Neuron (in vitro differentiated cells): Measurements from ENCODE around the gene ARHGAP24.
"Not testable (repeated sequence)": the region's sequence is repeated elsewhere in the genome, so short reads cannot be mapped to it uniquely, and the experiment has no call there.

ENCODE experiments used
- H2AFZ ChIP-seq: one replicate; pipeline ENCODE4 v1.6.1; 2013; ENCODE audit warnings: low read depth, mild to moderate bottlenecking, inconsistent platforms, low read length, moderate library complexity
- H3K27me3 ChIP-seq: one replicate; pipeline ENCODE4 v1.6.1; 2013; ENCODE audit warnings: low read length; ENCODE audit not compliant: insufficient read depth
- H3K36me3 ChIP-seq: one replicate; pipeline ENCODE4 v1.6.1; 2013; ENCODE audit warnings: low read length; ENCODE audit not compliant: insufficient read depth
- H3K4me1 ChIP-seq: one replicate; pipeline ENCODE4 v1.6.1; 2013; ENCODE audit warnings: low read length; ENCODE audit not compliant: insufficient read depth
- H3K4me3 ChIP-seq: 2 replicates; pipeline ENCODE4 v1.5.1; 2013; ENCODE audit warnings: mild to moderate bottlenecking, low read length, moderate library complexity
- H3K9me3 ChIP-seq: one replicate; pipeline ENCODE4 v1.6.1; 2013; ENCODE audit warnings: low read length

Gene ARHGAP24

GRCh38 chr4:85492336-85492735, 17.4 kb downstream of the ARHGAP24 start:
- Histone ChIP-seq H3K4me3 (no peak overlapping the region), H3K36me3 (no peaks in the 10 kb centered on the region), H2AFZ (no peak overlapping the region), H3K9me3 (no peaks in the 10 kb centered on the region), H3K4me1 (peaks cover 20% of the 10 kb centered on the region), H3K27me3 (no peaks in the 10 kb centered on the region)

- Histone ChIP-seq H3K36me3 (no peaks in the 10 kb centered on the region), H3K4me1 (peaks cover 3% of the 10 kb centered on the region), H3K9me3 (no peaks in the 10 kb centered on the region), H3K27me3 (no peaks in the 10 kb centered on the region), H2AFZ (no peak overlapping the region), H3K4me3 (no peak overlapping the region)
Observed at GRCh38 chr4:85495621-85496020, 20.7 kb downstream of the ARHGAP24 start.

- Histone ChIP-seq H3K4me1 (peaks cover 3% of the 10 kb centered on the region), H3K4me3 (no peak overlapping the region), H3K27me3 (no peaks in the 10 kb centered on the region), H2AFZ (no peak overlapping the region), H3K9me3 (no peaks in the 10 kb centered on the region), H3K36me3 (no peaks in the 10 kb centered on the region)
Observed at GRCh38 chr4:85496126-85496849, 21.3 kb downstream of the ARHGAP24 start.

GRCh38 chr4:85496933-85497332, 22.0 kb downstream of the ARHGAP24 start:
- Histone ChIP-seq H3K9me3 (no peaks in the 10 kb centered on the region), H3K4me1 (no peaks in the 10 kb centered on the region), H3K36me3 (no peaks in the 10 kb centered on the region), H3K27me3 (no peaks in the 10 kb centered on the region), H3K4me3 (no peak overlapping the region), H2AFZ (no peak overlapping the region)

- Histone ChIP-seq H3K27me3 (no peaks in the 10 kb centered on the region), H3K4me3 (no peak overlapping the region), H2AFZ (no peak overlapping the region), H3K36me3 (no peaks in the 10 kb centered on the region), H3K4me1 (no peaks in the 10 kb centered on the region), H3K9me3 (no peaks in the 10 kb centered on the region)
Observed at GRCh38 chr4:85498068-85498733, 23.3 kb downstream of the ARHGAP24 start.

GRCh38 chr4:85499573-85499972, 24.6 kb downstream of the ARHGAP24 start:
- H3K4me1 ChIP-seq = no peaks in the 10 kb centered on the region
- no peaks in the 10 kb centered on the region for H3K27me3 ChIP-seq
- no peak overlapping the region for H3K4me3 ChIP-seq
- H3K36me3 ChIP-seq = no peaks in the 10 kb centered on the region
- H3K9me3 ChIP-seq = no peaks in the 10 kb centered on the region
- no peak overlapping the region for H2AFZ ChIP-seq

GRCh38 chr4:85500110-85500867, 25.3 kb downstream of the ARHGAP24 start:
- H3K27me3 ChIP-seq = no peaks in the 10 kb centered on the region
- H2AFZ ChIP-seq = no peak overlapping the region
- no peaks in the 10 kb centered on the region for H3K9me3 ChIP-seq
- H3K4me1 ChIP-seq = no peaks in the 10 kb centered on the region
- no peak overlapping the region for H3K4me3 ChIP-seq
- H3K36me3 ChIP-seq = no peaks in the 10 kb centered on the region

GRCh38 chr4:85501145-85501544, 26.2 kb downstream of the ARHGAP24 start:
- not testable (repeated sequence) for H3K4me3 ChIP-seq, H3K4me1 ChIP-seq, H2AFZ ChIP-seq, H3K27me3 ChIP-seq, H3K36me3 ChIP-seq, H3K9me3 ChIP-seq

- no peak overlapping the region for H3K4me3 ChIP-seq
Observed at GRCh38 chr4:85508654-85509053, 33.7 kb downstream of the ARHGAP24 start.

GRCh38 chr4:85509882-85510631, 35.1 kb downstream of the ARHGAP24 start:
- Histone ChIP-seq H2AFZ (no peak overlapping the region), H3K4me1 (no peaks in the 10 kb centered on the region), H3K36me3 (no peaks in the 10 kb centered on the region), H3K9me3 (no peaks in the 10 kb centered on the region), H3K27me3 (no peaks in the 10 kb centered on the region), H3K4me3 (no peak overlapping the region)

More at GRCh38 chr4:85508654-85509053, 33.7 kb downstream of the ARHGAP24 start:
- H3K4me1 ChIP-seq = no peaks in the 10 kb centered on the region
- no peaks in the 10 kb centered on the region for H3K9me3 ChIP-seq
- H3K36me3 ChIP-seq = no peaks in the 10 kb centered on the region
- H3K27me3 ChIP-seq = no peaks in the 10 kb centered on the region
- no peak overlapping the region for H2AFZ ChIP-seq

- no peaks in the 10 kb centered on the region for H3K9me3 ChIP-seq
- H2AFZ ChIP-seq = no peak overlapping the region
- H3K4me1 ChIP-seq = no peaks in the 10 kb centered on the region
- no peaks in the 10 kb centered on the region for H3K27me3 ChIP-seq
- H3K36me3 ChIP-seq = no peaks in the 10 kb centered on the region
- no peak overlapping the region for H3K4me3 ChIP-seq
Observed at GRCh38 chr4:85510632-85510984, 35.7 kb downstream of the ARHGAP24 start.

- Histone ChIP-seq H3K36me3 (no peaks in the 10 kb centered on the region), H3K4me3 (no peak overlapping the region), H3K4me1 (no peaks in the 10 kb centered on the region), H3K27me3 (no peaks in the 10 kb centered on the region), H2AFZ (no peak overlapping the region), H3K9me3 (no peaks in the 10 kb centered on the region)
Observed at GRCh38 chr4:85512446-85513205, 37.7 kb downstream of the ARHGAP24 start.
